ENCODE data around the gene XRCC6. TPM values are rescaled to one million over a fixed set of nuclear protein-coding genes. Genes with fewer than 3 reads are reported as not detected.

XRCC6 gene
- total and polyA plus RNA-seq, 9 of the 15 experiments (the other 6 are each of a cell fraction or from before 2014, with no cell fraction given), result 151 to 440 (median 318) TPM

GRCh38 chr22:41682033-41682807 lies 61.1 kb downstream of the XRCC6 start (continued):
- TF ChIP-seq CUX1 (CRISPR knock-in tag; IDR thresholded peaks at IDR 0.05) (no peak), BHLHE40 (IDR thresholded peaks at IDR 0.05; ENCODE audit: low read length) (peak; percentile 38; the same call in 1 of the 2 replicates), ZNF146 (CRISPR knock-in tag; IDR thresholded peaks at IDR 0.05; ENCODE audit: unreplicated experiment) (no peak), ZBTB33 (CRISPR knock-in tag; IDR thresholded peaks at IDR 0.05) (0 out of 2 replicates have a peak, but pooled peaks have one; percentile 16), OTX1 (CRISPR knock-in tag; IDR thresholded peaks at IDR 0.05) (no peak), FOXP4 (CRISPR knock-in tag; IDR thresholded peaks at IDR 0.05; ENCODE audit: borderline replicate concordance) (no peak), PCBP1 (IDR thresholded peaks at IDR 0.05; ENCODE audit: low read depth, low read length, poor library complexity, severe bottlenecking) (no peak), MYNN (IDR thresholded peaks at IDR 0.05) (peak; percentile 62; the same call in 1 of the 2 replicates), MYNN (CRISPR knock-in tag; IDR thresholded peaks at IDR 0.05) (no peak), CHD4 (IDR thresholded peaks at IDR 0.05; ENCODE audit: insufficient read depth, insufficient replicate concordance, low read depth, low read length, poor library complexity, severe bottlenecking) (no peak), DEAF1 (CRISPR knock-in tag; IDR thresholded peaks at IDR 0.05) (no peak), ZNF263 (CRISPR knock-in tag; IDR thresholded peaks at IDR 0.05; ENCODE audit: borderline replicate concordance) (no peak), TSC22D4 (tag; IDR thresholded peaks at IDR 0.05) (no peak), DIDO1 (tag; IDR thresholded peaks at IDR 0.05; ENCODE audit: low read depth) (0 out of 2 replicates have a peak, but pooled peaks have one; percentile 19)

Measured in K562 (cell line).